WTC11 (cell line): Measurements from ENCODE around the gene ESYT2. TPM values are rescaled to one million over a fixed set of nuclear protein-coding genes. Genes with fewer than 3 reads are reported as not detected.

ENCODE experiments used
- ATAC-seq: fragments of 200-7000 bp; cut with Tn5 transposase; 2 replicates; pipeline ENCODE4 v1.10.0; 2021; ENCODE audit warnings: mild to moderate bottlenecking, moderate library complexity
- CTCF ChIA-PET: fragments of 300-600 bp; sonication (Branson Sonifier 250); formaldehyde crosslinking; loops from one replicate; lab custom pipeline; 2021; ENCODE audit warnings: antibody characterized with exemption; lab: Charles Lee
- POLR2A ChIA-PET: fragments of 350-600 bp; sonication (Branson Sonifier 250); formaldehyde crosslinking; loops from one replicate; lab custom pipeline; 2021; ENCODE audit warnings: antibody characterized with exemption; lab: Charles Lee
- DNase-seq: peaks from one replicate; pipeline ENCODE4 v3.0.0; 2021; ENCODE audit warnings: low spot score
- H3K27ac Mint-ChIP-seq: 2 replicates; pipeline ENCODE4 v1.8.0; 2021; ENCODE audit warnings: mixed read lengths
- H3K27me3 Mint-ChIP-seq: 2 replicates; pipeline ENCODE4 v1.8.0; 2021; ENCODE audit warnings: low read depth, mild to moderate bottlenecking, moderate library complexity, mixed read lengths
- H3K36me3 Mint-ChIP-seq: 2 replicates; pipeline ENCODE4 v1.8.0; 2021; ENCODE audit warnings: mixed read lengths
- H3K4me1 Mint-ChIP-seq: 2 replicates; pipeline ENCODE4 v1.8.0; 2022; ENCODE audit warnings: mixed read lengths
- H3K4me3 Mint-ChIP-seq: 2 replicates; pipeline ENCODE4 v1.8.0; 2021; ENCODE audit warnings: mild to moderate bottlenecking, moderate library complexity, mixed read lengths
- H3K9me3 Mint-ChIP-seq: 2 replicates; pipeline ENCODE4 v1.8.0; 2021; ENCODE audit warnings: mixed read lengths
- CBFB ChIP-seq: sonication (generic); formaldehyde crosslinking; IDR thresholded peaks from 2 replicates; pipeline ENCODE4 v1.8.1; 2022; ENCODE audit warnings: mild to moderate bottlenecking, low read depth, missing genetic modification reagents
- GABPB1 ChIP-seq: sonication (generic); formaldehyde crosslinking; IDR thresholded peaks from 2 replicates; pipeline ENCODE4 v1.8.1; 2023; ENCODE audit warnings: mild to moderate bottlenecking, missing genetic modification reagents
- IRF2 ChIP-seq: sonication (generic); formaldehyde crosslinking; IDR thresholded peaks from 2 replicates; pipeline ENCODE4 v1.8.0; 2022; ENCODE audit warnings: low read depth, missing genetic modification reagents, borderline replicate concordance
- JUN ChIP-seq: sonication (generic); formaldehyde crosslinking; IDR thresholded peaks from 2 replicates; pipeline ENCODE4 v1.8.0; 2023; ENCODE audit warnings: mild to moderate bottlenecking, missing genetic modification reagents
- MYBL2 ChIP-seq: sonication (generic); formaldehyde crosslinking; IDR thresholded peaks from 2 replicates; pipeline ENCODE4 v1.8.1; 2023; ENCODE audit warnings: mild to moderate bottlenecking, moderate library complexity, missing genetic modification reagents
- ZNF416 ChIP-seq: fragments of 250-450 bp; sonication (Bioruptor Pico); IDR thresholded peaks from 2 replicates; pipeline ENCODE4 v1.9.0; 2021; ENCODE audit warnings: mild to moderate bottlenecking, inconsistent platforms
- total RNA-seq: library from RNA; stranded (reverse); gene quantifications from 3 replicates; pipeline ENCODE4 v1.2.3, GENCODE V29; 2021
- TF ChIP-seq, protein P1 (sequence below): fragments of 250-450 bp; sonication (Bioruptor Pico); conservative IDR thresholded peaks from 2 replicates; pipeline ENCODE4 v1.9.0; 2021; ENCODE audit warnings: mild to moderate bottlenecking
- TF ChIP-seq, protein P2 (sequence below): sonication (generic); formaldehyde crosslinking; IDR thresholded peaks from 2 replicates; pipeline ENCODE4 v1.8.0; 2023; ENCODE audit warnings: missing genetic modification reagents, mild to moderate bottlenecking, borderline replicate concordance
- TF ChIP-seq, protein P3 (sequence below): sonication (generic); formaldehyde crosslinking; IDR thresholded peaks from 2 replicates; pipeline ENCODE4 v1.8.0; 2022; ENCODE audit warnings: missing genetic modification reagents
- TF ChIP-seq, protein P4 (sequence below): fragments of 250-450 bp; sonication (Bioruptor Pico); IDR thresholded peaks from 2 replicates; pipeline ENCODE4 v1.9.0; 2021; ENCODE audit warnings: mild to moderate bottlenecking
- TF ChIP-seq, protein P5 (sequence below): sonication (generic); formaldehyde crosslinking; IDR thresholded peaks from 2 replicates; pipeline ENCODE4 v1.8.1; 2023; ENCODE audit warnings: mild to moderate bottlenecking, missing genetic modification reagents, moderate library complexity

The ESYT2 gene
- total RNA-seq, 1 experiment from 2014 or later = 45.1 TPM

DNA sequence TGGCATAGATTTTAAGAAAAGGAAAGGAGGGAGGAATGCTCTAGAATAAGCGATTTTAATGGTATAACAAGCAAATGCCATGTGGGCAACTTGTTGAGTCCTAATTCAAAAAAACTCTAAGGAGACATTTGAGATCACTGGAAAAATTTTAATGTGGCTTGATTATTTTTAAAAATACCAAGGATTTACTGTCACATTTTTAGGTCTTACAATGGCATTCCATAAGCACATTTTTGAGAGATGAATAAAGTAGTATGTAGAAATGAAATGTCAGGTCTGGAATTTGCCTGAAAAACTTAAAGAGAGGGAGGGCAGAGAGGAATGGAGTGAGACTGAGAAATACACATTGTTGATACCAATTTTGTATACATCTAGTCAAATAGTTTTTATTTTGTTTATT, 145.0 kb downstream of the ESYT2 start:
- TF ChIP-seq, protein P1, sequence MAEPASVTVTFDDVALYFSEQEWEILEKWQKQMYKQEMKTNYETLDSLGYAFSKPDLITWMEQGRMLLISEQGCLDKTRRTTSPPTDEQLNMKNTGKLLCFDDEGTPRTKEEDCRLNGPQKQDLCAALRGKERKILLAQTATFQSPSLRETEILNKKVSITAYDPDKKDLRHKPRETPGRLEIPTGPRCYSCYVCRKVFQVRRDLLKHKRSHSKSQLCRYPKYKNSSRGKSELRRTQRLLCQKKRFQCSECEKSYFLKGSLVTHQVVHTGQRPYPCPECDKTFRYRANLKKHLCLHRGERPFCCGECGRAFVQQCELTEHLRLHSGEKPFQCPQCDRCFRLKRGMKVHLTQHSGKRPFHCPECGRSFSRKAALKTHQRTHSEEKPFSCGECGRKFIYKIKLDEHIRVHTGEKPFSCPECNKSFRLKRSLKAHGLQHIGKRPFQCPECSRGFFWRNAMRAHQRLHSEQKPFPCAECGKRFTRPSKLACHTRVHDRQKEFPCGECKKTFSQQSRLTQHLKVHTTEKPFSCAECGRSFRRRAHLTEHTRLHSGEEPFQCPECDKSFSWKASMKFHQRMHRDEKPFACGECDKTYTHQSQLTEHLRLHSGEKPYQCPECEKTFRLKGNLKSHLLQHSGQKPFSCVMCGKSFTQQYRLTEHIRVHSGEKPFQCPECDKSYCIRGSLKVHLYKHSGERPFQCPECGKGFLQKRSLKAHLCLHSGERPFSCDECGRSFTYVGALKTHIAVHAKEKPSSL (CRISPR knock-in tag) = no peak
- TF ChIP-seq, protein P2, sequence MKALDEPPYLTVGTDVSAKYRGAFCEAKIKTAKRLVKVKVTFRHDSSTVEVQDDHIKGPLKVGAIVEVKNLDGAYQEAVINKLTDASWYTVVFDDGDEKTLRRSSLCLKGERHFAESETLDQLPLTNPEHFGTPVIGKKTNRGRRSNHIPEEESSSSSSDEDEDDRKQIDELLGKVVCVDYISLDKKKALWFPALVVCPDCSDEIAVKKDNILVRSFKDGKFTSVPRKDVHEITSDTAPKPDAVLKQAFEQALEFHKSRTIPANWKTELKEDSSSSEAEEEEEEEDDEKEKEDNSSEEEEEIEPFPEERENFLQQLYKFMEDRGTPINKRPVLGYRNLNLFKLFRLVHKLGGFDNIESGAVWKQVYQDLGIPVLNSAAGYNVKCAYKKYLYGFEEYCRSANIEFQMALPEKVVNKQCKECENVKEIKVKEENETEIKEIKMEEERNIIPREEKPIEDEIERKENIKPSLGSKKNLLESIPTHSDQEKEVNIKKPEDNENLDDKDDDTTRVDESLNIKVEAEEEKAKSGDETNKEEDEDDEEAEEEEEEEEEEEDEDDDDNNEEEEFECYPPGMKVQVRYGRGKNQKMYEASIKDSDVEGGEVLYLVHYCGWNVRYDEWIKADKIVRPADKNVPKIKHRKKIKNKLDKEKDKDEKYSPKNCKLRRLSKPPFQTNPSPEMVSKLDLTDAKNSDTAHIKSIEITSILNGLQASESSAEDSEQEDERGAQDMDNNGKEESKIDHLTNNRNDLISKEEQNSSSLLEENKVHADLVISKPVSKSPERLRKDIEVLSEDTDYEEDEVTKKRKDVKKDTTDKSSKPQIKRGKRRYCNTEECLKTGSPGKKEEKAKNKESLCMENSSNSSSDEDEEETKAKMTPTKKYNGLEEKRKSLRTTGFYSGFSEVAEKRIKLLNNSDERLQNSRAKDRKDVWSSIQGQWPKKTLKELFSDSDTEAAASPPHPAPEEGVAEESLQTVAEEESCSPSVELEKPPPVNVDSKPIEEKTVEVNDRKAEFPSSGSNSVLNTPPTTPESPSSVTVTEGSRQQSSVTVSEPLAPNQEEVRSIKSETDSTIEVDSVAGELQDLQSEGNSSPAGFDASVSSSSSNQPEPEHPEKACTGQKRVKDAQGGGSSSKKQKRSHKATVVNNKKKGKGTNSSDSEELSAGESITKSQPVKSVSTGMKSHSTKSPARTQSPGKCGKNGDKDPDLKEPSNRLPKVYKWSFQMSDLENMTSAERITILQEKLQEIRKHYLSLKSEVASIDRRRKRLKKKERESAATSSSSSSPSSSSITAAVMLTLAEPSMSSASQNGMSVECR = no peak
- no peak for TF ChIP-seq MYBL2 (CRISPR knock-in tag)
- no peak for TF ChIP-seq ZNF416 (CRISPR knock-in tag)
- TF ChIP-seq GABPB1 = no peak
- POLR2A ChIA-PET = no interaction called here
- no peak overlapping the region for H3K4me3 Mint-ChIP-seq
- H3K27ac Mint-ChIP-seq = no peak overlapping the region
- H3K27me3 Mint-ChIP-seq = no peaks in the 10 kb centered on the region; the same call in 1 of the 2 replicates
- H3K9me3 Mint-ChIP-seq = no peaks in the 10 kb centered on the region
- CTCF ChIA-PET = no interaction called here
- no peak for DNase-seq
- no peak for ATAC-seq
- H3K4me1 Mint-ChIP-seq = no peaks in the 10 kb centered on the region
- H3K36me3 Mint-ChIP-seq = peaks cover 64% of the 10 kb centered on the region

DNA sequence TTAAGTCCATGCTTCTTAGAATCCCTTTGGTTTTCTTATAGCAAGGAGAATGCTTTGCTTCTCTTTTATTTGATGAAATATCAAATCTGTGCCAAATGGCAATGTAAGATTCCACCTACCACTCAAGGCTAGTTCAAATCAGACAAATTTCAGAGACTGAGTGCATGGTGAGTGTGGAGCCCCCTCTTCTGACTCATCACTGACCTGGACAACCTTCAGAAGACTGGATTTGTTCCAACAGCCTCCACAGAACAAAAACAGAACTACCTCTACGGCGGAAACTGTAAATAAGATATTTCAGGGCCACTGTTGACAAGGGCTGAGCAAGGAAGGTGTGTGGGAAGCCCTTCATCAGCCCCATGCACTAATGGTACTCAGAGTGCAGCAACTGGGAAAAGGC, 145.8 kb downstream of the ESYT2 start:
- no peaks in the 10 kb centered on the region for H3K9me3 Mint-ChIP-seq
- peaks cover 64% of the 10 kb centered on the region for H3K36me3 Mint-ChIP-seq
- no peak for ATAC-seq
- no peak for TF ChIP-seq CBFB (CRISPR knock-in tag)
- TF ChIP-seq, protein P3, sequence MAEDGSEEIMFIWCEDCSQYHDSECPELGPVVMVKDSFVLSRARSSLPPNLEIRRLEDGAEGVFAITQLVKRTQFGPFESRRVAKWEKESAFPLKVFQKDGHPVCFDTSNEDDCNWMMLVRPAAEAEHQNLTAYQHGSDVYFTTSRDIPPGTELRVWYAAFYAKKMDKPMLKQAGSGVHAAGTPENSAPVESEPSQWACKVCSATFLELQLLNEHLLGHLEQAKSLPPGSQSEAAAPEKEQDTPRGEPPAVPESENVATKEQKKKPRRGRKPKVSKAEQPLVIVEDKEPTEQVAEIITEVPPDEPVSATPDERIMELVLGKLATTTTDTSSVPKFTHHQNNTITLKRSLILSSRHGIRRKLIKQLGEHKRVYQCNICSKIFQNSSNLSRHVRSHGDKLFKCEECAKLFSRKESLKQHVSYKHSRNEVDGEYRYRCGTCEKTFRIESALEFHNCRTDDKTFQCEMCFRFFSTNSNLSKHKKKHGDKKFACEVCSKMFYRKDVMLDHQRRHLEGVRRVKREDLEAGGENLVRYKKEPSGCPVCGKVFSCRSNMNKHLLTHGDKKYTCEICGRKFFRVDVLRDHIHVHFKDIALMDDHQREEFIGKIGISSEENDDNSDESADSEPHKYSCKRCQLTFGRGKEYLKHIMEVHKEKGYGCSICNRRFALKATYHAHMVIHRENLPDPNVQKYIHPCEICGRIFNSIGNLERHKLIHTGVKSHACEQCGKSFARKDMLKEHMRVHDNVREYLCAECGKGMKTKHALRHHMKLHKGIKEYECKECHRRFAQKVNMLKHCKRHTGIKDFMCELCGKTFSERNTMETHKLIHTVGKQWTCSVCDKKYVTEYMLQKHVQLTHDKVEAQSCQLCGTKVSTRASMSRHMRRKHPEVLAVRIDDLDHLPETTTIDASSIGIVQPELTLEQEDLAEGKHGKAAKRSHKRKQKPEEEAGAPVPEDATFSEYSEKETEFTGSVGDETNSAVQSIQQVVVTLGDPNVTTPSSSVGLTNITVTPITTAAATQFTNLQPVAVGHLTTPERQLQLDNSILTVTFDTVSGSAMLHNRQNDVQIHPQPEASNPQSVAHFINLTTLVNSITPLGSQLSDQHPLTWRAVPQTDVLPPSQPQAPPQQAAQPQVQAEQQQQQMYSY (CRISPR knock-in tag) = no peak
- no peak for DNase-seq
- no peak overlapping the region for H3K4me3 Mint-ChIP-seq
- ChIA-PET POLR2A (no interaction called here), CTCF (no interaction called here)
- no peaks in the 10 kb centered on the region for H3K4me1 Mint-ChIP-seq
- no peak overlapping the region; the same call in 1 of the 2 replicates for H3K27ac Mint-ChIP-seq
- H3K27me3 Mint-ChIP-seq = no peaks in the 10 kb centered on the region; the same call in 1 of the 2 replicates

DNA sequence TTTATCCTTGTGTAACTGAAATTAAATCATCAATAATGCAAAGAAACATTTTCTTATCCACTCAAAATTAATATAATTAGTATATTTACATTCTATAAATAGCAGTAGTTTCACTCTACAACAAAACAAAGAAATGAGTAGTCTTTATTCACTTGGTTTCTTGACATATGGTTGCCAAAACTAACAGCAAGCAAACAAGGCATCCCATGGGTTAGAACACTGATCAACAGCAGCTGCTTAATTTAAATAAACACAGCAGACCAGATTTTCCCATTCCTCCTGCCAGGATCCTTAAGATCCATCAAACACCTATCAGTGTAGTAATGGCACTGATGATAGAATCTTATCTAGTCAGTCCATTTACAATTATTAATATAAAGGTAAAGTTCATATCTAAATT, 146.9 kb downstream of the ESYT2 start:
- H3K9me3 Mint-ChIP-seq = no peaks in the 10 kb centered on the region
- CTCF ChIA-PET = no interaction called here

More for the DNA sequence above, 146.9 kb downstream of the ESYT2 start:
- ATAC-seq (no peak), DNase-seq (no peak)
- TF ChIP-seq, protein P4, sequence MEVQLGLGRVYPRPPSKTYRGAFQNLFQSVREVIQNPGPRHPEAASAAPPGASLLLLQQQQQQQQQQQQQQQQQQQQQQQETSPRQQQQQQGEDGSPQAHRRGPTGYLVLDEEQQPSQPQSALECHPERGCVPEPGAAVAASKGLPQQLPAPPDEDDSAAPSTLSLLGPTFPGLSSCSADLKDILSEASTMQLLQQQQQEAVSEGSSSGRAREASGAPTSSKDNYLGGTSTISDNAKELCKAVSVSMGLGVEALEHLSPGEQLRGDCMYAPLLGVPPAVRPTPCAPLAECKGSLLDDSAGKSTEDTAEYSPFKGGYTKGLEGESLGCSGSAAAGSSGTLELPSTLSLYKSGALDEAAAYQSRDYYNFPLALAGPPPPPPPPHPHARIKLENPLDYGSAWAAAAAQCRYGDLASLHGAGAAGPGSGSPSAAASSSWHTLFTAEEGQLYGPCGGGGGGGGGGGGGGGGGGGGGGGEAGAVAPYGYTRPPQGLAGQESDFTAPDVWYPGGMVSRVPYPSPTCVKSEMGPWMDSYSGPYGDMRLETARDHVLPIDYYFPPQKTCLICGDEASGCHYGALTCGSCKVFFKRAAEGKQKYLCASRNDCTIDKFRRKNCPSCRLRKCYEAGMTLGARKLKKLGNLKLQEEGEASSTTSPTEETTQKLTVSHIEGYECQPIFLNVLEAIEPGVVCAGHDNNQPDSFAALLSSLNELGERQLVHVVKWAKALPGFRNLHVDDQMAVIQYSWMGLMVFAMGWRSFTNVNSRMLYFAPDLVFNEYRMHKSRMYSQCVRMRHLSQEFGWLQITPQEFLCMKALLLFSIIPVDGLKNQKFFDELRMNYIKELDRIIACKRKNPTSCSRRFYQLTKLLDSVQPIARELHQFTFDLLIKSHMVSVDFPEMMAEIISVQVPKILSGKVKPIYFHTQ = no peak
- TF ChIP-seq, protein P5, sequence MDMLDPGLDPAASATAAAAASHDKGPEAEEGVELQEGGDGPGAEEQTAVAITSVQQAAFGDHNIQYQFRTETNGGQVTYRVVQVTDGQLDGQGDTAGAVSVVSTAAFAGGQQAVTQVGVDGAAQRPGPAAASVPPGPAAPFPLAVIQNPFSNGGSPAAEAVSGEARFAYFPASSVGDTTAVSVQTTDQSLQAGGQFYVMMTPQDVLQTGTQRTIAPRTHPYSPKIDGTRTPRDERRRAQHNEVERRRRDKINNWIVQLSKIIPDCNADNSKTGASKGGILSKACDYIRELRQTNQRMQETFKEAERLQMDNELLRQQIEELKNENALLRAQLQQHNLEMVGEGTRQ (CRISPR knock-in tag) = no peak
- TF ChIP-seq IRF2 (CRISPR knock-in tag) = no peak
- no peak for TF ChIP-seq JUN (CRISPR knock-in tag)
- Mint-ChIP-seq H3K36me3 (peaks cover 59% of the 10 kb centered on the region), H3K4me1 (no peaks in the 10 kb centered on the region), H3K27ac (no peak overlapping the region), H3K4me3 (no peak overlapping the region), H3K27me3 (no peaks in the 10 kb centered on the region; the same call in 1 of the 2 replicates)
- POLR2A ChIA-PET = no interaction called here
